HG03280 (cell line): ENCODE data around the gene MAML3.

ENCODE experiments used
- ATAC-seq: cut with Tn5 transposase; IDR thresholded peaks from one replicate; pipeline ENCODE4 v1.9.1; 2021; ENCODE audit warnings: mild to moderate bottlenecking, moderate library complexity; ENCODE audit not compliant: unreplicated experiment

Gene MAML3

DNA sequence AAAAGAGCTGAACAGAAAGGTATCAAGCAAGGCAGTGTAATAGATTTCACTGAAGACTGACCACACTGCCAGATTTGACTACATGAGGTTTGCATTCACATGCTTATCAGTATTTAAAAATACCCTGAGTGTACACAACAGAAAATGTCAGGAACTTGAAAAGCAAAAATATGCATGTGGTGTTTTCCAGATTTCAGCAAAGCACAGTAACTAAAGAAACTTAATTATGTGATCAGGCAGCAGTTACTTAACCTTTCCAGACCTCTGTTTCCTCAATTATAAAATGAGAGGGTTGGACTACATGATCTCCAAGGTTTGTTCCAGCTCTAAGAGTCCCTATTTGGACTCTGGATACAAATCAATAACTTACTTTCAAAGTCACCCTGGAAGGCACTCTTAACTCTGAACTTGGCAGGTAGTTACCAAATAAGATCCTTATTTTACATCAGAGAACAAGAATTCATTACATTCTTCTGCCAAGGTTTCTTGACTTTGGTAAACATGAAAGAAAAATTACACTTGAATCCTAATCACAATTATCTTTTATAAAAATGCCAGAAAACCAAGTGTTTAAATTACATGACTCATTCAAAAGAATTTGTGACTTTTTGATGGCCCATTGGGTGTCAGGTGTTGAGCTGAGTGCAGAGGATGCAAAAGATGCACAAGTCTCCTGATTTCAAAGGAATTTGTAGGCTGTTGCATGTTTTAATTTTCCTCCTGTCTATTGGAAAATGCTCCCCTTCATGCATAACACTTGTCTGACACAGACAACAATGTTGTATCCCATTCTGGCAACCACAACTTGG is 246.8 kb downstream of the MAML3 start:
- ATAC-seq = no peak

DNA sequence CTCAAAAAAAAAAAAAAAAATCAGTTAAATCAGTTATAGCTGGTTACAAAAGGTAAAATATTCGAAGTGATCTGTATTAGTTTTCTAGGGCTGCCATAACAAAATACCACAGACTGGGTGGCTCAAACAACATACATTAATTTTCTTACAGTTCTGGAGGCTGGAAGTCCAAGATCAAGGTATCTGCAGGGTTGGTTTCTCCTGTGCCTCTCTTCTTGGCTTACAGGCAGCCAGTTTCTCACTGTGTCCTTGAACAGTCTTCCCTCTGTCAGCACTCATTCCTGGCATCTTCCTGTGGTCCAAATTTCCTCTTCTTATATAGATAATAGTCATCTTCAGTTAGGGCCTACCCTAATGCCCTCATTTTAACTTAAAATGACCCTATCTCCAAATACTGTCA is 248.5 kb downstream of the MAML3 start:
- no peak for ATAC-seq

DNA sequence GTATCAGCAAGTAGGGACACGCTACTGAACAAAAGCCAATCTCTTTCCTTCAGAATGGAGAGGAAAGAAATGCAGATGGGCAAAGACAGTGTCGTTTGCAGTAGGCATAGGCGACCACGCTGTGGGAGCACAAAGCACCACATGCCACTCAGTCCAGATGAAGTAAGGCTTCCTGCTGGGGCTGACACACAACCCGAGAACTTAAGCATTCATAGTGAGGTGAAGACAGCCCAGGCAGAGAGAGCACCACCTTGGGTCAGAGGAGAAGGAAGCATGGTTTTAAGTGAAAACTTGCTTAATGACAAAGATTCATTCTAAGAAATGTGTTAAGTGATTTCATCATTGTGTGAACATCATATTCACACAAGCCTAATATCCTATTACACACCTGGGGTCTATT is 249.6 kb downstream of the MAML3 start:
- ATAC-seq = no peak

DNA sequence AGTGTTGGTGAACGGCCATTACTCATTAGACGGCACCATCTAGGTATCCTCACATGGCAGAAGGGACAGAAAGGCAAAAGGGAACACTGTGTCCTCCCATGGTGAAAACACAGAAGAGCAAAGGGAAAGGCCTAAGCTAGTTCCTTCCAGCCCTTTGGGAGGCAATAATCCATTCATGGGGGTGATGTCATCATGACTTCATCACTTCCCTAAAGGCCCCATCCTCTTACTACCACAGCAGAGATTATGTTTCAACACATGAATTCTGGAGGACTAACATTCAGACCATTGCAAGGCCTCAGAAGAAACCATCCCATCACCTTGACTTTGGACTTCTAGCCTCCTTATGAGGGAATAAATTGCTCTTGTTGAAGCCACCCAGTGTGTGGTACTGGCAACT is 250.1 kb downstream of the MAML3 start:
- ATAC-seq = no peak

DNA sequence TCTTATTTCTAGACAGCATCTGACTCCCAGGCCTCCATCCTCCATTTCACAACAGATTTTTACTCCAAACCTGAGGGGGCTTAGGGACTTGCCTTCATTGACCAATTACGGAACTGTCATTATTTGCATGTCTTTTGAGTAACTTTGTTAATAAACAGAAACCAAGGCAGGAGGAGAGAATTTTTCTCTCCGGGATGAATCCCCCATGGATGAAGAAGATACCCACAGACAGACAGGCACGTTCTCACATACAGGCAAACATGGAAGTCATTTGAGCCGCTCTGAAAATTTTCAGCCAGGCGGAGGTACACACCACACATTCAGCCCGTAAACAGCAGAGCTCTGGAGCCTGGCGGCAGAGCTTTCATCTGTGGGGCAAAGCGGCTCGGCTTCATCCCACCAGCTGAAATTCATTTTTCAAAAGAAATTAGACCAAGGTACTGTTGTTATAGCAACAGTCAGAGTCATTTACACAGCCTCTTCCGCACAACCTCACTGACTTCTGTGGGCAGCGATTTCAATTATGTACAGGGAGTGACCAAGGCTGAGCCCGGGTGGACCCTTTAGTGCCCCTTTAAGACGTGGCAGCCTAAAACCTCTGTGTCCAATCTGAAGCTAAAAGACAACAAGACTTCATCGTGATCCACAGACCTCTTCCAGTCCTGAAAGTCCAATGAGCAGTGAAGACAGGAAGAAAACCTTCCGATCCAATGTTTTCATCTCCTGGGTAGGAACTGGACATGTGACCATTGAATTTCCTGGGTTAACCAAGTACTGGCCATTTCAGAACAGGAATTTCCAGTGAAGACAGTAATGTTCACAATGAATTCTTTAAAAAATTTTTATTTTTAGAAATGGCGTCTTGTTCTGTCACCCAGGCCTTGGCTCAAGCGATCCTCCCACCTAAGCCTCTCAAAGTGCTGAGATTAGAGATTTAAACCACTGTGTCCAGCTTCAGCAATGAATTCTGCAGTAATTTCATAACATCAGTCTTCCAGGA is 251.4 kb downstream of the MAML3 start:
- no peak for ATAC-seq

DNA sequence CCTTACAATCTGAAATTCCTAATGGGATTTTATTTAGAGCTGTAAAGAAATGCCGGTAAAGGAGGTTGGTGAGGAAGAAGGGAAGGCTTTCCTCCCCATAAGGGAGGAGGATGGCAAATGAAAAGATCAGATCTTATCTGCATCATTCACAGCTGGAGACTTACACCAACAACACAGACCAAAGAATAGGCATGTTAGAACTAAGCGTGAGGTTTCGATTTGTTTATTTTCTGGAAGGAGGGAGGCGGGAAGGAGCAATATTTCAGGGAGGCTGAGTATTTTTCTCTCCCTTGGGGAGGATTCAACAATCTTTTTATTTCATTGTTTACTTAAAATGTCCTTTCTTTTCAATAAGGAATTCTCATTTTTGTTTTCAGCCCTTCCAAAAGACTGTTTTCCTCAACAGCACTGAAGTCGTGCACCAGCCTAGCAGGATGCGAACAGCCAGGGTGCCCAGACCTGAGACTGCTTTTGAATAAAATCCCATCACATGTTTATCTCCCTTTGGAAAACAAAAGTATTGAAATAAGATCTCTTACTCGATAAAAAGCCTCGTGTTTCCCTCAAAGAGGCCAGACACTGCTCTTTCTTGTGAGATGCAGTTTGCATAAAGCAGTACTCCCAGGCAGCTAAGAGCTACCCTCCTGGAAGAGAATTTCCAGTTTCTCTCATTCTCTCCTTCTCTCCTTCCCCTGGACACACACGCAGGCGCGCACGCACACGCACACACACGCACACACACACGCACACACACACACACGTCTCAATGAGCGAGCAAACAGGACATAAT is 252.3 kb downstream of the MAML3 start:
- ATAC-seq = no peak

DNA sequence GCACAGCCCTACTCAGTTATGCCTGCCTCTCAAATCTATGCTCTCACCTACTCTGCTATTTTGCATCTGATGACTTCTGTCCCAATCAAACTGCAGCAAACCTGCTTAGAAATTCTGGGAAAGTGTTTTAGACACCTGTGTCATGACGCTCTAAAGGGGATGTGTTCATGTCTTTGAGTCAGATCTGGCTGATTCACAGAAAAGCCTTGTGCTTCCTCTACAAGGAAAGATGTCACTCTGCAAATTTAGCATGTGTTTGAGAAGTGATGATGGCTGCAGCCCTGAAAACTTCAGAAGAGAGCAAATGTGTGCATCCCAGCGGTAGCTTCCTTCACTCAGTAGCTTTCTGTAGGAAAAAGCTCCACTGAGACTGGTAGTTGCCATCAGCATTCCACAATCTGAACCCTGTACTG is 253.0 kb downstream of the MAML3 start:
- ATAC-seq = no peak

DNA sequence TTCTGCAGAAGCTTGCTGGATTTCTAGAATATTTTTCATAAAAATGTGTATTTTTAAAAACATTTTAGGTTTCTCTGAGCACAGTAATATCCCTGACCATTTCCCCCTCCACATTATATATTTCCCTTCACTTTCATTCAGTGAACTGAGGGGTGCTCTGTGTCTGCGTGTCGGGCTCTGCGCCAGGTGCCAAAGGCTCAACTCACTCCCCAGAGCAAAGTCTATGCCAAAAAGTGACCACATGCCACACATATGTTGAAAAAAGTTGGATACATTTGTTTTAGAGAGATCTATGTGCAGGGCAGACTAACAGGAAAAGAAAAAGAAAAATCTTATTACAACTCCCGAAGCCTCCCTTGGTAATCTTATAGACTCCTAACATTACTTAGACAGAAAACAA is 254.6 kb downstream of the MAML3 start:
- ATAC-seq = no peak

DNA sequence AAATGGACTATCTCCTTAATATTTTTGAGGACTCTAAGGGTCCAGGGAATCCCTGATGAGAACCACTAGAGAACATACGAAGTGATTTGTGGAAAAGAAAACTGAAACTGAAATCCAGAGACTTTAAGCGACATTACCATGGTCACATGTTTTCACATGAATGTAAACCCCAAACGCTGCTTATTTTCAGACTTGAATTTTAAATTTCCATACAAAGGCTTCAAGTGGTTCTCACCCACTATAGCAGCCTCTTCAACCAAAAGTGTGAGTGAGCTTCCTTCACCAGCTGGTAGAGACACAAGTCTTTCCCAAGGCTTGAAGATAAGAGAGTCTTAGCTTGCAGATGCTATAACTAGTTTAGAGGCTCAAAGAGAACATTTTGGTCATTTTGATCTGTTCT is 255.7 kb downstream of the MAML3 start:
- no peak for ATAC-seq

DNA sequence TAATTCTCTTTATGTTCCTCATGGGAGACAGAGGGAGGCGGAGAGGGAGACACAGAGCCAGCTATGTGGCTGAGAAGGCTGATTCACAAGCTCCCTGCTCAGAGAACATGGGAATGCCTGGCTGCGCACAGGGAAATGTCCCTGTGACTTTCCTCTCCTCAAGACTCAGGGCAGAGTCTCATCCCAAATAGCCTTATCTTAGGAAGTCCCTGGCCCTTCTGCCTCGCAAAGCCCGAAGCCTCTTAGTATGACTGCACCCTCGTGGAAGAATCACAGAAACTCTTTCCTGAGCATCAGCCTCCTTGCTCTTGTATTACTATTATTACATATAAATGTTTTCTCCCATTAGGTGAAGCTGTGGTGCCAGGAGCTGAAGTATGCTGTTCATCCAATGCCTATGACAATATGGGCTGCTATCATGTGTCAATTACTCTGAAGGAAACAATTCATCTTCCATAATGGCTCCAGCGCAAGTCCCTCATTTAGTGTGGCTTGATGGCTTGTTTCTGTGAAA is 257.8 kb downstream of the MAML3 start:
- ATAC-seq = no peak

DNA sequence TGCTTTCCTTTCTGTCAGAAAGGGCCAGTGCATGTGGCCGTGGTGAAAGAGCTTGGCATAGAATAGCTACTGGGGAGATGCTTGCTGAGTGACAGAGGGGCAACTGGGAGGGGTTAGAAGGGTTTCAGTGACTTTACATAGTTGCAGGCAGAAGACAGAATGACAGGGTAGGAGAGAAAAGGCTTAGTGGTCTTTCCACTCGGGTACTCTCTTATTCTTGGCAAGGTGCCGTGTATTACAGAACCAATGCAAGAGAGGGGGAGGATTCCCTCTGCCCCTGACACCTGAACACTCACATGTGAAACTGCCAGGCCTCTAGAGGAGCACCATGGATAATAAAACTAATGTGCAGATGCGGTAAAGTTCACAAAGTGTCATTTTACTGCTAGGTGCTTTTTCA is 260.2 kb downstream of the MAML3 start:
- no peak for ATAC-seq

DNA sequence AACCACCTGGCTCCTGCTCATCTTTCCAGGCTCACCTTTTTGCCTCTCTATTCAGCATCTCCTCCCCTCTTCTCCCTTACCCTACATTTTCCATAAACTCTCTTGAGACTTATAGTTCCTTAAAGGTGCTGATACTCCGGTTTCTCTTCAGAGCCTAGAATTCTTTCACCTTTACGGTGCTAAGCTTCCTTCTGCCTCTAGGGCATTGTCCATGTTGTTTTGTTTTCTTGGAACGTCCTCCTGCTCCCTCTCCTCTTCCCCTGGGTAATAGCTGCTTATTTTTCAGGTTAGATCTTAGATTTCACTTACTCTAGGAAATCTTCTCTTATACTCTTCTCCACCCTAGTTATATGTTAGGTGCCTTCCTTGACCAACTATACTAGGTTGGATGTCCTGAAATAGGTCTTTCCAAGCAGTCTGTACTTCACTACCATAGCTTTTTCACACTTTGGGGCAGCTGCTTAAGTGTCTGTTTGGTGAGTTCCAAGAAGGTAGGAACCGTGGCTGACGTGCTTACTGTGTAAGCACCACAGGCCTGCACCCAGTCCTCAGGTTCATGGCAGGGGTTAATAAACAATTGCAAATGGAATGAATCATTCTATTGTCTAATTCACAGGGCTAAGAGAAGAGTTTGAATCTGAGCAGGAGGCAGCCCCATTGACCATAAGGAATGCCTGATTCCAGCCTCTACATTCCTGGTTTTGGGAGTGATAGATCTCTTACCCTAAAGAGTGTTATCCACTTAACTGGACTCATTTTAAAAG is 260.8 kb downstream of the MAML3 start:
- no peak for ATAC-seq

DNA sequence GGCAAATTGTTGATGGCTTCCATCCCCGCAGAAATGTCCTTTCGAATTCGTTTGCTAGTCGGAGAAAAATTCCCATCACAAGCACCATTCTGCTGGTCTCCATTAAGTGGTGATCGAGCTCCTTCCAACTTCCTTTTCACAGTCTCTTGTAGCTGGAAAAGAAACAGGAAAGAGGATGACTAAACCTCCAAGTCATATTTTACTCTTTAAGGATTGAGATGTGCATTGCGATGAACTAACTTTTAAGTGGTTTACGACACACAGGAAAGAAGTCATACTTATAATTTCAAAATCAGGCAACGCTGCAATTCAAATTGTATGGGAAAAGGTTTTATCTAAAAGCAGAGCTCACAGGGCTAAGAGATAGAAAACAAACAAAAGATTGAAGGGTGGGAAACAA is 263.2 kb downstream of the MAML3 start:
- ATAC-seq = no peak

DNA sequence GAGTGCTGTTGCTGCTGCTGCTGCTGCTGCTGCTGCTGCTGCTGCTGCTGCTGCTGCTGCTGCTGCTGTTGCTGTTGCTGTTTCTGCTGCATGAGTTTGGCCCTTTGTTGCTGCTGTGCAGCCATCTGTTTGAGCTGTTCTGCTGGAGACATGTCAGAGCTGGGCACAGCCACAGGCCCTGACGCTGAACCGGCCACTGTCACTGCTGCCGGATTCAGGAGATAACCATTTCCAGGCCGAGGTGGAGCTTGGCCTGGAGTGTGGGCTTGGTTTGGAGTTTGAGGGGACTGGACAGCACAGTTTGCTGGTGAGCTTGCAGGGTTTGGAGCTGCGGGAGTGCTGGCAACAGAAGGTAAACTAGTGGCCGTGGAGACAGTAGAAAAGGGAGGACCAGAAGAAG is 264.1 kb downstream of the MAML3 start:
- no peak for ATAC-seq

DNA sequence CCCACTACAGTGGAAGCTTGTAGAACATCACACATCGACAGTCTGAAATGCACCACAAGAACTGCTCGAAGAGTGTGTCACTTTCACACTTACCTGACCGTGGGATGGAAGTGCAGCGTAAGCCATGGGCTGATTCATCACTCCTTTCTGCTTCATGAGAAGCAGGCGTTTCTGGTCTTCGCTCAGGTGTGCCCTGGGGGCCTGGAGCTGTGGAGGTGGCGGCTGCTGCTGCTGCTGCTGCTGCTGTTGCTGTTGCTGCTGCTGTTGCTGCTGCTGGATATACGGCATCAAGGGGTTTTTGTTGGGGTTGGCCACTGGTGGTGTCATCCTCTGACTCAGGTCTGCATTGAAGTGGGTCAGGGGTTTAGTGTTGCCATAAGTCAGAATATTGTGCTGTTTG is 264.7 kb downstream of the MAML3 start:
- ATAC-seq = no peak

DNA sequence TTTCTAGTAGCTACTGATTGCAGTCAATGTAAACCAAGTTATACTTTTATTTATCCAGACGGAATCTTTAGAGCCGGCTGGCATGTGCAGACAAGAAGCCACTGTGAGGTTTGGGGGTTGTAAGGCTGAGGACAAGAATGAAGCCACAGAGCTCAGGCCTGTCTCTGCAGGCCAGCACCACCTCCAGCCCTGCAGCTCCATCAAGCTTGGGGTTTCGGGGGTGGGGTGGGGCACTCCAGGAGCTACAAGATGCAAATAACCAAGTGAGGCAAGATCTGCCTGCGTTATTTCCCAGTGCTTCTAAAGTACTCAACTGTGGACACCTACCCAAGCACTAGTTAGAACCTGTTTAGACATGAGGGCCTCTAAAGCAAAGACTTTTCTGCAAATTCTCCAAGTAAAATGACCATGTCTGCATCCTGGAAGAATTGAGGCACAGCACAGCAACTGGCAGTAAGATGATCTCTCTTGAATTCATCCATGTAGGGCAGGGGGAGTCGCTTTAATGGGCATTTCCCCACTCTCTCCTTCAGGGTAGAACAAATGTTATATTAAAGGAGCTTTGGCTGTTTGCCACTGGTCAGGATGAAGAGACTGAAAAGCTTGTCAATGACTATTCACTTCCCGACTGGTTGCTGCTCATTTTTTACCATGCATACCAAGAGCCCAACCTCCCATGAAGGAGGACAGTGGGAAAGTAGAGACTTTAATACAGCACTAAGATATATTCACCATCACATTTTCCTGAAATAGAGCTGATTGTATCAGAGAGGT is 265.8 kb downstream of the MAML3 start:
- ATAC-seq = no peak

DNA sequence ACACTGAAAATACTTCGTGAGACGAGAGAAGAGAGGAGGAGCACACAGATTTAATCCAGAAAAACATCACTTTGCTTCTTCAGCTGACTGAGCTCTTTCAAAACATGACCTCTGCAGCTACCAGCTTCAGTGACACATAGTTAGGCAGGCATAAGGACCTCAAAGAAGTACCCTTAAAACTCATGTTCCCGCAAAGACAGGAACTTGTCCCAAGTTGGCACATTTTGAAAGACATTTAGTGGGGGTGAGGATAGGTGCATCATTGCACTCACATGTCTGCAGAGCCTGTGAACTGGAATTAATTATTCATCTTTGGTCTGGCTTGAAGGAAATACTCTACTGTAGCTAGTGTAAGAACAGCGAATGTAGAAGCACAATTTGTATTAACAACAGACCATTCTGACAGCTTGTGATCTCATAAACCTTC is 266.6 kb downstream of the MAML3 start:
- no peak for ATAC-seq

DNA sequence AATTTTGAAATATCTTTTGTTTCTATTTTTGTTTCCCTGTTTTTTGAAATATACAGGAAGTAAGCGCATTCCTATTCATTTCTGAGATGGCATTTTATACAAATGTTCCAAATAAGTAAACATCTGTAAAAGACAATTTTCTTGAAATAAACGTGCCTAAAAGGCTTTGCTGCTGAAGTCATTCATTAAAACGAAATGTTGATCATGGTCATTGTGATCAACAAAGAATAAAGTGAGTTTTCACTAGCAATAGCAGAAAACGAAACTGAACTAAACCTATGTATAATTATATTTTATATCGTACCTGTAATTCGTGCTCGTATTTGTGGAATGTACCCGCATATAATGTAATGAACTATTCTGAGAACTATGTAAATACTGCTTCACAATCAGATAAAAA is 267.2 kb downstream of the MAML3 start:
- ATAC-seq = no peak

DNA sequence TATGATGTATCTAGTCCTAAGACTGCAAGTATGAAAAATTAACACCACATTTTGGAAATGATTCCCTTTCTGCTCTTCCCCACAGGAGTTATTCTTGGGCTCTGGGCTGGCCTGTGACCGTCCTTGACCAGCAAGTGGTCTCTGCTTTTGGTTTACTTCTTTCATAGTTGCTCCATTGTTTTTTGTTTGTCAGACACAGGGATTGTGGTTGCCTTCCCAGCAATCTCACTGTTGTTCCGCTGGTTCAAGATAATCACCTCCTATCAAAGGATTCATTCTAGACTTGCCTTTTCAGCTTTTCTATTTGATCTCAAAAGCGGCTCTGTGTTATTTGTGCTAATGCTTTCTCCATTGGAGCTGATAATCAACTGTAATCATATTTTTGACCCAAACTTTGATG is 269.5 kb downstream of the MAML3 start:
- ATAC-seq = no peak
